Fibroblast of peridontal ligament (primary cell): ENCODE data around the gene CRTC1.
"Not testable (repeated sequence)": the region's sequence is repeated elsewhere in the genome, so short reads cannot be mapped to it uniquely, and the experiment has no call there.

Source experiments
- DNase-seq: peaks from one replicate; pipeline ENCODE4 v3.0.0-alpha.2; 2010; ENCODE audit errors: extremely low read depth

CRTC1 gene

DNA sequence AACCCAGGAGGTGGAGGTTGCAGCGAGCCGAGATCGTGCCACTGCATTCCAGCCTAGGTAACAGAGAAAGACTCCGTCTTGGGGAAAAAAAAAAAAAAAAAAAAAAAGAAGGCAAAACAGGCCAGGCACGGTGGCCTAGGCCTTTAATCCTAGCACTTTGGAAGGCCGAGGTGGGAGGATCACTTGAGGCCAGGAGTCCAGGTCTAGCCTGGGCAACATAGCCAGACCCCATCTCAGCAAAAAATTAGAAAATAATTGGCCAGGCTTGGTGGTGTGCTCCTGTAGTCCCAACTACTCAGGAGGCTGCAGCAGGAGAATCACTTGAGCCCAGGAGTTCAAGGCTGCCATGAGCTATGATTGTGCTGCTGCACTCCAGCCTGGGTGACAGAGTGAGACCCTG is 43.4 kb downstream of the CRTC1 start:
- DNase-seq = no peak

DNA sequence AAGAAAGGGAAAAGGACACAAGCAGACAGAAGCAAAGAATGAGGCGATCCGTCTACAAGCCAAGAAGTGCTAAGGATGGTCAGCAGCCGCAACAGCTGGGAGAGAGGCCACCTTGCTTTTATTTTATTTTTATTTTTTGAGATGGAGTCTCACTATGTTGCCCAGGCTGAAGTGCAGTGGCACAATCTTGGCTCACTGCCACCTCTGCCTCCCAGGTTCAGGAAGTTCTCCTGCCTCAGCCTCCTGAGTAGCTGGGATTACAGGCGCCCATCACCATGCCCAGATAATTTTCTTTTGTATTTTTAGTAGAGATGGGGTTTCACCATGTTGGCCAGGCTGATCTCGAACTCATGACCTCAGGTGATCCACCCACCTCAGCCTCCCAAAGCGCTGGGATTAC is 44.1 kb downstream of the CRTC1 start:
- not testable (repeated sequence) for DNase-seq

DNA sequence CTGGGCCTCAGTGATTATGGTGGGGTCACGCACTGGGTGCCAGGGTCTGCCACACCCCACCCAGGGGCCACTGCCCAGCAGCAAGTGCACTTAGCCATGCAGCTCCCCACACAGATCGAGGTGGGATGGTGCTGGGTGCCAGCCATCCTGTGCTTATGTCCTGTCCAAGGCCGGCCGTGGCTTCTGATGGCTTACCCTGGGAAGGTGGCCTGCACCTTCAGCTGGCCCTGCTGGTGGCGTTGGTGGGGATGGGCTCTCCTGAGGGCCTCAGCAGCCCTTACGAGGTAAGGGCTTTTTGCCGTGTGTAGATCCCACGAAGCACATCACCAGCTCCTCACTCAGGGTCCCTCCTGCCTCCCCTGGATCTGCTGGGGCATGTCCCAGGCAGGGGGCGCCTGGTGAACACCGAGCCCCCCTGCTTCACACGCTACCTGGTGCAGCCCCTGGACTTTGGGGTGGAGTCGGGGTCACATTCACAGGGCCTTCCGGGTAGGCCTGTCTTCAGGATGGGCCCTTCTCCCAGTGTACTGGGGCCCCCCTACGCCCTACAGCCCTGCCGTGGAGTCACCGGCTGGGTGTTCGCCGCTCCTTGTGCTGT is 46.6 kb downstream of the CRTC1 start:
- no peak for DNase-seq

DNA sequence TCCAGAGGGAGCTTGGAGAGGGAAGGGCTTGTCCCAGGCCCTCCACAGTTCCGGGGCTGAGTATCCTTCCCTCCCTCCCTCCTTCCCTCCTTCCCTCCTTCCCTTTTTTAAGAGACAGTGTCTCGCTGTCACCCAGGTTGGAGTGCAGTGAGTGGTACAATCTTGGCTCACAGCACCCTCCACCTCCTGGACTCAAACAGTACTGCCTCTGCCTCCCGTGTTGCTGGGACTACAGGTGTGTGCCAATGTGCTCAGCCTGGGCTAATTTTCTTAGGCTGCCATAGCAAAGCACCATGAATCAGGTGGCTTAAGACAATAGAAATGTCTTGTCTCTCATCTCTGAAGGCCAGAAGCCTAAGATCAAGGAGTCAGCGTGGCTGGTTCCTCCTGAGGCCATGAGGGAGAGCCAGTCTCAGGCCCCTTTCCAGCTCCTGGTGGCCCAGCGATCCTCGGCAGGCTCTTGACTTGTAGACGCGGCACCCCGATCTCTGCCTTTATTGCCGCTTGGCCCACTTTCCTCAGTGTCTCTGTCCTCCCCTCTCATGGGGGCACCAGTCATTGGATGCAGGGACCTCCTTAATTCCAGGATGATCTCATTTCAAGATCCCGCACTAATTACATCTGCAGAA is 47.5 kb downstream of the CRTC1 start:
- no peak for DNase-seq

DNA sequence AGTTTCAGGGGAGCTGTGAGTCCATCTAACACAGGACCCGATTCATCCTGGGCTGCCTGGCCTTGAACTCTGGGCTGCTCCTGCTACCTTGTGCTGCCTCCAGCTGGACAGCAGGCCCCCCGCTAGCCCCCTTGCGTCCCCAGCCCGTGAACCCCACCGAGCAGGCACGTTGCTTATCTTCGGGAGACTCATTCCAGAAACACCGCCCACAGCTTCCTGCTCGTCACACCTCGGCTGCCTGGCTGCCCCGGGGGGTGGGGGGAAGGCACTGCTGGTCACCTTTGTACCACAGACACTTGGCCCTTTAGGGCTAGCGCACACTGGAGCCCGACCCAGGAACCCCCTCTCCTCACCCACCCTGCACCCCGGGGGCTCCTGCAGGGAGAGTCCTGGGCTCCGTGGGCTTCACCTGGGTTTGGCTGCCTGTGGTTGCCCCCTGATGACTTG is 48.1 kb downstream of the CRTC1 start:
- no peak for DNase-seq

DNA sequence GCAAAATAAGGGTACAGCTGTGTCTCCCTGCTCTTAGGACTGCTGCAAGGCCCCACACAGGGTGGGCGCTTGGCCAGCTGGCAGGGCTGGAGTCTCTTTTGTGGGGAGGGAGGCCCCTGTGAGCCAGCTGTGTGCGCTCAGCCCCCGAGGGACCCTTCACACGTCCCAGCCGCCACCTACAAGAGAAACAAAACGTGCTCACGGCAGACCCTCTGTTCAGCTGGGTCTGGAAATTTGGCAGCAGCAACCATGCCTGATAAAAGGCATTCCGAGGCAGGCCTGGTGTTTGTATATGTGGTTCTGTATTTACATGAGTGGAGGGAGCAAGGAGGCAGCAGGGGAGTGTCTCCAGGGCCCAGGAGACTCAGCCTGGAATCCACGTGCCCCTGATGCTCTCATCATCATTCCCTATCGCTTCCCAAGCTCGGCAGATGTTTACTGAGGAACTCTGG is 49.7 kb downstream of the CRTC1 start:
- DNase-seq = peak; percentile 90

DNA sequence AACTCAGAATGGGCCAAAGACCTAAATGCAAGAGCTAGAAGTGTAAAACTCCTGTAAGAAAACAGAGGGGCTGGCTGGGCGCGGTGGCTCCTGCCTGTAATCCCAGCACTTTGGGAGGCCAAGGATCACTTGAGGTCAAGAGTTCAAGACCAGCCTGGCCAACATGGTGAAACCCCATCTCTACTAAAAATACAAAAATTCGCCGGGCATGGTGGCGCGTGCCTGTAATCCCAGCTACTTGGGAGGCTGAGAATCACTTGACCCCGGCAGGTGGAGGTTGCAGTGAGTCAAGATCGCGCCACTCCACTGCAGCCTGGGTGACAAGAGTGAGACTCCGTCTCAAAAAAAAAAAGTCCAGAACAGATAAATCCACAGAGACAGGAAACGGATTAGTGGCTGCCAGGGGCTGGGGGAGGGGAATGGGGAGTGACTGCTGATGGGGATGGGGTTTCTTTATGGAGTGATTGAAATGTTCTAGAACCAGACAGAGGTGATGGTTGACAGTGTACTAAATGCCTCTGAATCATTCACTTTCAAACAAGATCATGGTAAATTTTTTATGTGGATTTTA is 50.4 kb downstream of the CRTC1 start:
- not testable (repeated sequence) for DNase-seq

DNA sequence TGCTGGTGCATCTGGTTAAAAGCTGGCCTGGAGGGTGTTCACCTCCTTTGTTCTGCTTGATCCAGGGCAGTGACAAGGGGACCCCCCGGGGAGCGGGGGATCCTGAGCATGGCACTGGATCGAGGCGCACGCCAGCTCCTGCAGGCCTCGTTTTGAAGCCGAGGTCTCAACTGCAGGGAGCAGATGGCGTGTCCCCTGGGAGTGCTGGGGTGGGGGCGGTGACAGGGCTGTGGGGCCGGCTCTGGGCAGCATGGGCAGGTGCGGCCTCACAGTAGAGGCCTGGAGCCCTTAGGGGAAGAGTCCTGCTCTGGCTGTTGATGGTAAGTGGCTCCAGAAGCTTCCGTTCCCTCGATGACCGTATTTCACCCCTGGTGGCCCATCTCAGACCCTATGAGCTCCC is 51.8 kb downstream of the CRTC1 start:
- DNase-seq = no peak

DNA sequence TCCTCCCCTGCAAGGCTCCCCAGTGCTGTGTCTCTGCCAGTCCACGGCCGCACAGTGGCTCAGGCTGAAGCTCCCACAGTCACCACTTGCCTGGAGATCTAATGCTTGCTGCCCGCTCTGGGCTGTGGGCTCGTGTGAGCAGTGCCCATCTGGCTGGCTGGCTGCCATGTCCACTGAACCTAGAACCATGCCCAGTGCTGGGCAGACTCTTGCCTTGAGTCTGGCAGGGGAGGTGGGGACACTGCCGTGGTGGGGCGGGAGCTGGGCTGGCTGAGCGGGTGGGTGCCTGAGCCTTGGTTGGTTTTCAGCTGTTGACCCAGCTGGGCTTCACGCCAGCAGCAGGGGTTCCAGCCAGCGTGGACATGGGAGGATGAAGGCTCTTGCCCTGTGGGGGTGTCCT is 52.3 kb downstream of the CRTC1 start:
- DNase-seq = no peak

DNA sequence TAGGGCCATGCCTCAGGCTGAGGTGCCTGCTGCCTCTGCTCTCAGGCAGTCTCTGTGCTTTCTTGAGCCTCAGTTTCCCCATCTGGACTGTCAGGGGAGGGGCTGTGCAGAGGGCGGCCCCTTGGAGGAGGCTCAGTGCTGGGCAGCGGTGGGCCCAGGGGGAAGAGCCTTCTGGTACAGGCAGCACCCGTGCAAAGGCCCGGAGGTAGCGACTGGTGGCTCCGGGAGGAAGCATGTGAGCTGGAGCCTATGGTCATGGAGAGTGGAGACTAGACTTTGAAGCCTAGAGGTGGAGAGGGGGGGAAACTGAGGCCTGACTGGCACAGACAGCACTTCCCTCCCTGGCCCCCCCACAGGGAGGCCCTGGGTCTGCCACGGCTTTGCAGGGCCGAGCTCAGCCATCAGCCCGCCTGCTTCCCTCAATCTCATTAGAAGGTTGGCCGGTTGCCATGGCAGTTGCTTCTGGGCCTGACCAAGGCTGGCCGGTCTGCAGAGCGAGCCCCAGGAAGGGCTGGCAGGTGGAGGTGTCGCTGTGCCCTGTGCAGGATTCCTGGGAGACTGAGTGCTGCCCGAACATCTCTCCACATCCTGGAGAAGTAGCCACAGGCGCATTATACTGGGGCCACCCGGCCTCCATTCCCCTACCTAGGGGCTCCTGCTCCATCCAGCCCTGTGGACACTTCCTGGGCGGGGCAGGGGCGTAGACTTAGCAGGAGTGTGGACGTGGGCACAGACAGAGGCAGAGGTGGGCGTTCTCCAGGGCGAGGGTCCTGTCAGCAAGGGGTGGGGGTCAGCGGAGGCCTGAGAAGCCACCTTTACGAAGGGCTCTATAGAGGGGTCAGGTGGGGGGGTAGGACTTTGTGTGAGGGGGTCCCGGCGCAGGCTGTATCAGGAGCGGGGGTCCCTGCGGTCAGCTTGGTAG is 53.2 kb downstream of the CRTC1 start:
- no peak for DNase-seq

DNA sequence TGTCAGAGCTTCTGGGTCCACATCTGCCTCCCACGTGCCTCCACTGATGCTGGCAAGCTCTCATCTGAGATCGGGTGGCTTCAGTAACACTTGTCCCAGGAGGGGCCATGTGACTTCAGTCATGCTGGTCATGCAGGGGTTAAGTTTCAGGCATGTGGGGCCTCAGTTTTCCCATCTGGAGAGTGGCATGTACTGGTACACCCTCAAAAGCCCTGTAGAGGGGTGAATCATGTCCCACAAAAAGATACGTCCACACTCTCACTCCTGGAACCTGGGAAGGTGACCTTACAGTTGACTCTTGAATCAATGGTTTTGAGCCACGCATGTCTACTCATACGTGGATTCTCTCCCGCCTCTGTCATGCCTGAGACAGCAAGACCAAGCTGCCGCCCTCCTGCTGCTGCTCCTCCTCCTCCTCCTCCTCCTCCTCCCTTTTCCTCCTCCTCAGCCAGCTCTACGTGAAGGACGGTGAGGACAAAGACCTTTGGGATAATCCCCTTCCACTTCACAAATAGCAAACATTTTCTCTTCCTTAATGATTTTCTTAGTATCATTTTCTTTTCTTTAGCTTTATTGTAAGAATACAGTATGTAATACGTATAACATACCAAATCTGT is 54.0 kb downstream of the CRTC1 start:
- no peak for DNase-seq

DNA sequence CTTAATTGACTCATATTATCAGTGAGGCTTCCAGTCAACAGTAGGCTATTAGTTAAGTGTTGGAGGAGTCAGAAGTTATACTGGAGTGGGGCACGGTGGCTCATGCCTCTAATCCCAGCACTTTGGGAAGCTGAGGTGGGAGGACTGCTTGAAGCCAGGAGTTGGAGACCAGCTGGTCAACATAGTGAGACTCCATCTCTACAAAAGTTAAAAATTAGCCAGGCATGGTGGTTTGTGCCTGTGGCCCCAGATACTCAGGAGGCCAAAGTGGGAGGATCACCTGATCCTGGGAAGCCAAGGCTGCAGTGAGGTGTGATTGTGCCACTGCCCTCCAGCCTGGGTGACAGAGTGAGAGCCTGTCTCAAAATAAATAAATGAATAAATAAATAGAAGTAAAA is 54.5 kb downstream of the CRTC1 start:
- no peak for DNase-seq

DNA sequence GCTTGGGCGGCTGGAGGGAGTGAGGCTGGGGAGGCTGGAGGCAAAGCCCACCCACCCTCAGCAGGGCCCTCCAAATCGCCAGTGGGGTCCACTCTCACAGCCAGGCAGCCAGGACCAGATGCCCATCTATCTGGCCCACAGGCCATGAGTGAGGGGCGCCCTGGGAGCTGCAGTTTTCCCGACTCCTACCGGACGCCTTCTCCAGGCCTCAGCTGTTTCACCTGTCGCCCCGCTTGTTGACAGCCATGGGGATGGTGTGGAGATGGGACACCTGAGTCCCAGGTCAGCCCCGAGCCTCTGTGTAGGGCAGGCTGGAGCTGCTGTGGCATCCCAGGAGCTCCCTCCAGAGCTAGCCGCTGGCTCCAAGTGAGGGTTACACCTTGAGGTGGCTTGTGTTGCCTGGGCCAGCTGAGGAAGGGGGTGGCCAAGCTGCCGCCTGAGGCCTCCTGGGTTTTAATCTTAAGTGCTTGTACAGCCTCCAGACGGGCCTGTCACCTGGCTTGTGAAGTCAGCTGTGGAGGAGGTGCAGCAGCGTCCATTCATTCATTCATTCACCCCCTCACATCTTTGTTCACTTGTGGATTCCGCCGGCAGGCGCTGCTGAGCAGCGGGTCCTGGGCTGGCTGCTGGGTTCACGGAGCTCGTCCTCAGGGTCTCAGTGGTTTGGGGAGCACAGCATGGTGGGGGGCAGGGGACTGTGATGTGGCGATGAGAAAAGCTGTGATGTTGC is 55.6 kb downstream of the CRTC1 start:
- no peak for DNase-seq

DNA sequence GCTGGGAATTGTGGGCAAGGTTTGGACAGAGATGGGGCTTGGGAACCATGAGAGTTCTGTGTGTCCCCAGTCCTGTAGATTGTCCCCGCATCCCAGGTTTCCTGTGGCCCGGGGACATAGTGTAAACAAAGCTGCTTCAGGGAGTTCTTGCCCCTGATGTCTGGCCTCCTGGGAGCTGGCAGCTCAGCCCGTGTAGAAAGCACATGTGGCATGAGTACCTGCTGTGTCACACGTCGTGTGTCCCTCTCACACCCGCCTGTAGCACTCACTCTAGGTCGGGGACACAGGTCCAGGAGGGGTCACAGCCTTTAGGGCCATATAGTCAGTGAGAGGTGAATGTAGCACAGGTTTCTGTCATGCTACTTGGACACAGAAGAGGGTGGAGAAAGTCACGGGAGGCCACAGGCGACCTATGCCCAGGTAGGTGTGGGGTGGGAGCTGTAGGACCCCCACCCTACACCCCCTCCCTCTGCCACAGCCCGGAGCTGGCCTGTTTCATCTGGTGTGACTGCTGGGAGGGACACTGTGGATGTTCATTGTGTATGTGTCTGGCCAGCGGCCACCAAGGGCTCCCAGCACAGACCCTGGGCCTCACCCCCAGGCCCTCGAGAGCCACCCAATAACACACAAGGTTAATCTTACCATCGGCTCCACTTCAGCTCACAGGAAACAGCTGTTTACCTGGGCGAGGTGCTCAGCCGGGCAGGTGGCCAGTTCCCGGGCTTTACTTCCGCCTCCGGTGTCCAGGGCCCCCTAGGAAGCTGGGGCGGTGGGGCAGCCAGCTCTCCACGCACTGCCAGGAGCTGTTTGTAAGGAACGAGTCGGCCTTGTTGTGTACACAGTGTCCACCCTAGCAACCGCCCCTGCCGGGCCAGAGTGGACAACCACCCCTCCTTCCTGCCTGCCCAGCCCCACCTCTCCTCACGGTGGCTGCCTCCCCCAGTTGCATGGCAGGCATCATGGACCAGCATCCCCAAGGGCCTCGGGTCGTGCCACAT is 57.9 kb downstream of the CRTC1 start:
- DNase-seq = no peak

DNA sequence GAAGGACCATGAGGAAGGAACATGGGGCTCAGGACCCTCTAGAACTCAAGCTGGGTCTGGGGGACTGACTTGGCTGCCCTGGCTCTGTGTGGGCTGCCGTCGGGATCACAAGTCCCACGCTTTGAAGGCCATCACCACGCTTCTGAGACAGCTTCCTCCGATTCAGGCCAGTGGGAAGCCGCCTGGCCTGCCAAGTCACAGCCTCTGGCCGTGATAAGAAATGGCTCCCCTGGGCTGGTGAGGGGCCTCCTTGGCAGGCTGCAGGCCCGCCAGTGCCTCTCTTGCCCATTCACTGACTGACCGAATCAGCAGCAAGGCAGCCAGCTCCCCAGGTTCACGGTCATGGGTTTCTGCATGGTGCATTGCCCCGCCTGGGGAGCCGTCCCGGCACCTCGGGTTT is 58.8 kb downstream of the CRTC1 start:
- no peak for DNase-seq

DNA sequence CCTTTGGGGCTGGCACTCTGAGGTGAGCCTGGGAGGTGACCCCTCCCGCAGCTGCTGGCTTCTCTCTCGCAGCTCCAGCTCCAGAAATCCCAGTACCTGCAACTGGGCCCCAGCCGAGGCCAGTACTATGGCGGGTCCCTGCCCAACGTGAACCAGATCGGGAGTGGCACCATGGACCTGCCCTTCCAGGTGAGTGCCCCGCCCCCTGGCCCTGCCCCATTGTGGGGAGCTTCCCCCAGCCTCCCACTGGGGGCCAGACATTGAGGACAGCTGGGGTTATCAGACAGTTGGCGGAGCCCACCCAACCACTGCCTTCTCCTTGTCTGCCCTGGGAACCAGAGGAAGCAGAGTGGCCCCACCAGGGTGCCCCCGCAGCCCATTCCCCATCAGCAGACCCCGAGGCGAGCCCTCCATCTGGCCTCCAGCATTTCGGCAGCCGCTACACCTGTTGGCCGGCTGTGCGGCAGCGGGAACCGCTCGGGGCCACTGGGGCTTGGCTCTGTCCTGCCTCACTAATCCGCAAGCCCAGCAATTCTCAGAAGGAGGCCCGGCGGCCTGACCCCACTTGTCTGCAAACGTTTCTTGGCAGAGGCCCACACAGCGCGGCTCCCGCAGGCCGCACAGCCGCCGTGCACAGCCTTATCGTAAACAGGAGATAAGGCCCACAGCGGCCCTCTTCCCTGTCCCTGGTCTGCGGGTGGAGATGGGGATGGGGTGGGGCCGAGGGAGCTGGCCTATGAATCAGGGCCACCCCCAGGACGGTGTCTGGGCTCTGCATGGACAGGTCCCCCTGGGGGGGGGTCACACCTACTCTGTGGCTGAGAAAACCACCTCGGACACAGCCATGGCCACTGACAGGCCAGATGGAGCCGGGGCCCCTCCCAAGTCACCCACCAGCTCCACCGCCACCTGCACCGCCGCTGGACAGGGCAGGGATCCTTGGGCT is 59.6 kb downstream of the CRTC1 start:
- DNase-seq = no peak

DNA sequence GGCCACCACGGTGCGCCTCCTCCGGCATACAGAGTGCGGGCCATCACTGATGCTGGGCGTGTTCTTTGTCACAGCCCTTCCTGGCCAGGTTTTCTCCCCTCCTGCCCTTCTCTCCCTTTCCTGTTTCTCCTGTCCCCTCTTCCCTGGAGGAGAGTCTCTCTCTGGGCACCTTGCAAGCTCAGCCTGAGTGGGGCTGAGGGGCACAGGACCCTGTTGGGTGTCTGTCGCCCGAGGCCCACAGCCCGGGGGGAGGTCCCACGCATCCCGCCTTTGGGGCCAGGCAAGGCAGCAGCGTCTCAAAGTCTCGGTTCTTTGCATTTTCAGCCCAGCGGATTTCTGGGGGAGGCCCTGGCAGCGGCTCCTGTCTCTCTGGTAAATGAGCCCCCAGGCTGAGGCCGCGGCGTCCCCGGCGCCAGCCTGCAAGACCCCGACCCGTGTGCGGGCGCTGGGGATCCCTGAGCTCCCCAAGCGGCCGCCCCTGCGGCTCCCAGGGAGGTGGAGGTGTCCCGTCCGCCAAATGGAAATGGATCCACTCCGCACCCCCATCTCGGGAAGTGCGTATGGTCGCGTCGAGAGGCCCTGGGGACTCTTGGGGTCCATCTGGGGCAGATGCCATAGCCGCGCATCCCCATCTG is 60.4 kb downstream of the CRTC1 start:
- no peak for DNase-seq

DNA sequence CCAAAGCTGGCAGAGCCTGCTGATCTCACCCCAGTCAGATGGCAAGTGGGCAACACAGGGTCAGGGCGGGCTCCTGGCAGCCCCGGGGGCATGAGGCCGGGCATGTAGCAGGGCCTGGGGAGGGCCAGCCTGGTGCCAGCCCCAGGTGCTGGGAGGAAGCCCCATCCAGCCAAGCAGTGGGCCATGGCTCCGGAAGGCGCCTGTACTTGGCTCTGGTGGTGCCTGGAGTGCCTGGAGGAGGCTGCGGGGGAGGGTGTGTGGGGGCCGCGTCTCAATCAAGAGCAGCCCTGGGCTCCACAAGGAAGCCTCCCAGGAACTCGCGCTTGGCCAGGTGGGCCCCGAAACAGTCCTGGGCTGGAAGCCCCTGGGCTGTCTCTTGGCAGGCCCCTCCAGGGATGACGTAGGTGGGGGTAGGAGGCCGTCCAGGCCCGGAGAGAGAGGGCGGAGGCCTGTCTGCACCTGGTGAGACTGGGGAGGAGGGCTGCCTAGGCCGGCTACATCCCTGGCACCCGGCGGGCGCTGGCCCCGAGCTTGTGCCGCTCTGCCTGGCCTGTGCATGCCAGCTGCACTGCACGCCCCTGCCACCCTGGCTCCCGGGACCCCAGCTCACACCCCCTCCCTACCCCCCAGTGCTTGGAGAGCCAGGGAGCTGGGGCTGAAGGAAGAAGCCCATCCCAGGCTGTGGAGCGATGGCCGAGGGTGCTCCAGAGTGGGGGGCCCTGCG is 61.7 kb downstream of the CRTC1 start:
- no peak for DNase-seq
